Measurements from ENCODE around the gene EML3. TPM values are rescaled to one million over a fixed set of nuclear protein-coding genes. Genes with fewer than 3 reads are reported as not detected.

EML3 gene
- total and polyA plus RNA-seq, 2 of the 8 experiments (the other 6 are each of a cell fraction or from before 2014, with no cell fraction given), result 19.2 to 29.9 TPM

GRCh38 chr11:62601122-62601371 lies 11.5 kb downstream of the EML3 start:
- POLR2A ChIA-PET (ENCODE audit: partially characterized antibody), result interaction anchor here (0.8 to 12.3 kb wide), 25 partner anchors 9 to 280 kb away, joined by 3 to 235 read pairs (median 3); partner anchors contain the start of genes B3GAT3, C11orf98, CSKMT and EEF1G
- H3K4ac ChIP-seq (replicated peaks; ENCODE audit: insufficient read length, low read depth, low read length), result peak overlapping the region; percentile 14
- WGBS, 2 experiments (ENCODE audit: extremely low coverage in 1 of 2, insufficient coverage in 1 of 2, insufficient read length in 1 of 2, insufficient replicate concordance in 2 of 2, low coverage in 1 of 2, low lambda C conversion rate in 2 of 2, missing lambda C conversion rate in 1 of 2), result 1% methylated on average over 16 of the region's 30 CpGs; no CpG with 5 or more reads in 1 of the 2 experiments

More at GRCh38 chr11:62601122-62601371, 11.5 kb downstream of the EML3 start:
- no peak for FAIRE-seq
- H2BK12ac ChIP-seq (ENCODE audit: low read depth, low read length), result no peak overlapping the region
- H3K36me3 ChIP-seq (ENCODE audit: control insufficient read depth in 2 of 4, insufficient read depth in 4 of 4, low read length in 3 of 4), result peaks cover 22 to 25% (median 23%) of the 10 kb centered on the region in 4 experiments
- peaks cover 17% of the 10 kb centered on the region; the same call in 1 of the 2 replicates for H3K23me2 ChIP-seq (ENCODE audit: low read depth, low read length)
- H3K27me3 ChIP-seq (replicated peaks in 1 of 4; ENCODE audit: control insufficient read depth in 3 of 4, extremely low read depth in 1 of 4, insufficient read depth in 3 of 4, low read length in 3 of 4), result peaks cover 0 to 13% (median 11%) of the 10 kb centered on the region in 4 experiments; a peak in 6 of 7 replicates
- peak overlapping the region; percentile 95 for H4K8ac ChIP-seq (ENCODE audit: extremely low read depth, insufficient read depth, low read length)
- no peak overlapping the region for H2BK15ac ChIP-seq (ENCODE audit: low read length)
- no peak for DNase-seq (ENCODE audit: low read depth in 1 of 2, low spot score in 2 of 2)
- no peak overlapping the region for H2BK120ac ChIP-seq (replicated peaks; ENCODE audit: low read depth, low read length)
- H3K4me2 ChIP-seq (ENCODE audit: insufficient read depth in 1 of 2, low read depth in 2 of 2, low read length in 2 of 2), result peak overlapping the region; percentile 72 to 95
- peaks cover 3 to 11% of the 10 kb centered on the region in 2 experiments for H4K20me1 ChIP-seq (replicated peaks in 1 of 2; ENCODE audit: control insufficient read depth in 1 of 2, insufficient read depth in 2 of 2, low read length in 2 of 2)
- H3K23ac ChIP-seq (ENCODE audit: insufficient read length), result no peak overlapping the region
- peaks cover 7 to 32% (median 17%) of the 10 kb centered on the region in 4 experiments for H3K4me1 ChIP-seq (replicated peaks in 1 of 4; ENCODE audit: control insufficient read depth in 3 of 4, insufficient read depth in 4 of 4, low read length in 3 of 4)
- peak overlapping the region; percentile 83 to 99 (median 87) for H3K9ac ChIP-seq (replicated peaks in 1 of 4; ENCODE audit: extremely low read depth in 1 of 4, low read depth in 3 of 4, low read length in 3 of 4)
- CTCF ChIA-PET (ENCODE audit: partially characterized antibody), result interaction anchor here (0.6 to 2.2 kb wide), 7 partner anchors 9 to 93 kb away, joined by 3 to 24 read pairs (median 3); partner anchors contain the start of genes EML3, ROM1 and TUT1
- no peaks in the 10 kb centered on the region; the same call in 1 of the 2 replicates for H3K79me1 ChIP-seq (ENCODE audit: low read depth, low read length)
- no peak overlapping the region for H3K14ac ChIP-seq (ENCODE audit: insufficient read length)
- 0 out of 4 replicates have a peak, but pooled peaks of 1 of the 2 experiments have one; percentile 19 for TF ChIP-seq SIN3A (conservative IDR thresholded peaks at IDR 0.05 in 1 of 2, IDR thresholded peaks at IDR 0.05 in 1 of 2; ENCODE audit: low read depth in 1 of 2, low read length in 2 of 2)
- TF ChIP-seq SIRT6 (IDR thresholded peaks at IDR 0.05; ENCODE audit: low read length), result no peak
- peak; percentile 68 for TF ChIP-seq ASH2L (IDR thresholded peaks at IDR 0.05; ENCODE audit: low read length)
- TF ChIP-seq KDM4A (IDR thresholded peaks at IDR 0.05; ENCODE audit: low read depth, low read length, severe bottlenecking), result peak; percentile 59
- no peak for TF ChIP-seq CHD2 (IDR thresholded peaks at IDR 0.05; ENCODE audit: low read length)
- TF ChIP-seq JUN (IDR thresholded peaks at IDR 0.05; ENCODE audit: low read depth, low read length), result no peak
- TF ChIP-seq FOSL1 (IDR thresholded peaks at IDR 0.05; ENCODE audit: insufficient read depth, low read depth, low read length), result no peak
- no peak for TF ChIP-seq EP300 (IDR thresholded peaks at IDR 0.05; ENCODE audit: borderline replicate concordance in 1 of 2, low read depth in 2 of 2, low read length in 2 of 2)
- H3K18ac ChIP-seq (ENCODE audit: extremely low read depth, low read length), result peak overlapping the region; percentile 81; the same call in 1 of the 2 replicates
- peak overlapping the region; percentile 74 to 86 (median 84) for H3K4me3 ChIP-seq (ENCODE audit: extremely low read depth in 1 of 4, insufficient read depth in 2 of 4, low read depth in 3 of 4, low read length in 4 of 4)
- peak overlapping the region; percentile 50 for H3K56ac ChIP-seq (replicated peaks; ENCODE audit: insufficient read length, low read depth, low read length)
- H2AFZ ChIP-seq (ENCODE audit: low read length), result no peak overlapping the region
- H3K9me3 ChIP-seq (ENCODE audit: insufficient read depth in 2 of 2, low read depth in 1 of 2, low read length in 1 of 2), result no peaks in the 10 kb centered on the region
- H4K91ac ChIP-seq (replicated peaks; ENCODE audit: insufficient read length, low read length), result peak overlapping the region; percentile 28
- no peak overlapping the region for H2BK20ac ChIP-seq (ENCODE audit: low read length)
- H2AK5ac ChIP-seq (ENCODE audit: low read depth, low read length), result no peak overlapping the region
- H3K79me2 ChIP-seq (ENCODE audit: control insufficient read depth in 1 of 2, insufficient read depth in 2 of 2, low read length in 2 of 2), result peaks cover 0 to 28% of the 10 kb centered on the region in 2 experiments; a peak in 2 of 4 replicates
- peak overlapping the region; percentile 79; the same call in 1 of the 2 replicates for H3K27ac ChIP-seq (ENCODE audit: low read depth, low read length)
- peak overlapping the region; percentile 47 for H4K5ac ChIP-seq (ENCODE audit: insufficient read length, low read depth, low read length)
- H2BK5ac ChIP-seq (ENCODE audit: low read depth, low read length), result 0 out of 2 replicates have a peak overlapping the region, but pooled peaks have one; percentile 75
